ENCODE results near the gene USP9X.

- TF ChIP-seq CTCF (conservative IDR thresholded peaks at IDR 0.05; ENCODE audit: low read length) (no peak), EZH2phosphoT487 (IDR thresholded peaks at IDR 0.05; ENCODE audit: borderline replicate concordance) (no peak)
Observed at GRCh38 chrX:41236629-41237028, 151.4 kb downstream of the USP9X start.
